Measurements from ENCODE around the gene ADAMTS9. TPM values are rescaled to one million over a fixed set of nuclear protein-coding genes. Genes with fewer than 3 reads are reported as not detected.

ADAMTS9 gene
- total RNA-seq (2022) (0.86 and 1.8 TPM in 2 replicates), Bru-seq, nascent RNA (percentile 37 among the genes with signal in this experiment), BruChase-seq, experiment 1, labeled RNA remaining after a 6-hour chase (percentile 27 among the genes with signal in this experiment), BruChase-seq, experiment 2, labeled RNA remaining after a 2-hour chase (percentile 29 among the genes with signal in this experiment)
- long read RNA-seq = 0 reads

GRCh38 chr3:64687781-64688604, at the start of gene ADAMTS9:
Gene ADAMTS9 (minus strand): TSS chr3:64688000. CDS start chr3:64687657, 343 bp downstream.
- peak; percentile 48 for DNase-seq (ENCODE audit: unreplicated experiment)
- ChIA-PET POLR2A (interaction anchor here (0.6 to 0.7 kb wide), 4 partner anchors 15 to 758 kb away, joined by 3 to 6 read pairs (median 5); no protein-coding TSS in a partner anchor), CTCF (interaction anchor here (0.6 to 1.2 kb wide), 7 partner anchors 13 to 1198 kb away, joined by 3 to 5 read pairs (median 3); no protein-coding TSS in a partner anchor)
- no TSS peak for BruUV-seq (replicated peaks)
- intact Hi-C loops (cut with micrococcal nuclease) = loop anchor here (2.0 kb wide), 1 partner anchor 155 kb away; no protein-coding TSS in a partner anchor
- Mint-ChIP-seq H3K4me3 (ENCODE audit: unreplicated experiment) (peak within 1 kb of the TSS; percentile 81), H3K36me3 (ENCODE audit: insufficient read depth, unreplicated experiment) (no peaks in the 10 kb centered on the region), H3K4me1 (ENCODE audit: insufficient read depth, unreplicated experiment) (peaks cover 16% of the 10 kb centered on the region), H3K9me3 (ENCODE audit: unreplicated experiment) (no peaks in the 10 kb centered on the region), H3K27me3 (ENCODE audit: insufficient read depth, unreplicated experiment) (no peaks in the 10 kb centered on the region), H3K27ac (ENCODE audit: low read depth, unreplicated experiment) (peak within 1 kb of the TSS; percentile 83)
- TF ChIP-seq CTCF (IDR thresholded peaks at IDR 0.05; ENCODE audit: unreplicated experiment) = no peak

- Mint-ChIP-seq H3K27ac (ENCODE audit: low read depth, unreplicated experiment) (no peak overlapping the region), H3K4me3 (ENCODE audit: unreplicated experiment) (no peak overlapping the region), H3K27me3 (ENCODE audit: insufficient read depth, unreplicated experiment) (no peaks in the 10 kb centered on the region), H3K36me3 (ENCODE audit: insufficient read depth, unreplicated experiment) (peaks cover 3% of the 10 kb centered on the region), H3K9me3 (ENCODE audit: unreplicated experiment) (no peaks in the 10 kb centered on the region), H3K4me1 (ENCODE audit: insufficient read depth, unreplicated experiment) (no peaks in the 10 kb centered on the region)
- intact Hi-C loops (cut with micrococcal nuclease) = no loop called here
- ChIA-PET POLR2A (no interaction called here), CTCF (interaction anchor here (0.5 to 0.6 kb wide), 4 partner anchors 14 to 709 kb away, joined by 3 to 4 read pairs (median 3); no protein-coding TSS in a partner anchor)
- no peak for TF ChIP-seq CTCF (IDR thresholded peaks at IDR 0.05; ENCODE audit: unreplicated experiment)
- DNase-seq (ENCODE audit: unreplicated experiment) = no peak
- no TSS peak for BruUV-seq (replicated peaks)
Measured at GRCh38 chr3:64732576-64732975, 44.8 kb upstream of the ADAMTS9 start.

GRCh38 chr3:64730681-64731080, 42.9 kb upstream of the ADAMTS9 start:
- no peak for DNase-seq (ENCODE audit: unreplicated experiment)
- ChIA-PET CTCF (interaction anchor here (0.7 kb wide), 1 partner anchor 523 kb away, joined by 3 read pairs; no protein-coding TSS in a partner anchor), POLR2A (no interaction called here)
- Mint-ChIP-seq H3K27me3 (ENCODE audit: insufficient read depth, unreplicated experiment) (no peaks in the 10 kb centered on the region), H3K9me3 (ENCODE audit: unreplicated experiment) (no peaks in the 10 kb centered on the region), H3K4me1 (ENCODE audit: insufficient read depth, unreplicated experiment) (no peaks in the 10 kb centered on the region), H3K27ac (ENCODE audit: low read depth, unreplicated experiment) (no peak overlapping the region), H3K4me3 (ENCODE audit: unreplicated experiment) (no peak overlapping the region), H3K36me3 (ENCODE audit: insufficient read depth, unreplicated experiment) (no peaks in the 10 kb centered on the region)
- no TSS peak for BruUV-seq (replicated peaks)
- intact Hi-C loops (cut with micrococcal nuclease) = no loop called here
- TF ChIP-seq CTCF (IDR thresholded peaks at IDR 0.05; ENCODE audit: unreplicated experiment) = no peak

GRCh38 chr3:64728994-64729393, 41.2 kb upstream of the ADAMTS9 start:
- ChIA-PET POLR2A (no interaction called here), CTCF (no interaction called here)
- no peaks in the 10 kb centered on the region for H3K9me3 Mint-ChIP-seq (ENCODE audit: unreplicated experiment)
- H3K4me1 Mint-ChIP-seq (ENCODE audit: insufficient read depth, unreplicated experiment) = no peaks in the 10 kb centered on the region
- H3K27me3 Mint-ChIP-seq (ENCODE audit: insufficient read depth, unreplicated experiment) = no peaks in the 10 kb centered on the region
- no peak for TF ChIP-seq CTCF (IDR thresholded peaks at IDR 0.05; ENCODE audit: unreplicated experiment)
- H3K4me3 Mint-ChIP-seq (ENCODE audit: unreplicated experiment) = no peak overlapping the region
- H3K36me3 Mint-ChIP-seq (ENCODE audit: insufficient read depth, unreplicated experiment) = no peaks in the 10 kb centered on the region
- intact Hi-C loops (cut with micrococcal nuclease) = loop anchor here (10.0 kb wide), 1 partner anchor 194 kb away; no protein-coding TSS in a partner anchor
- BruUV-seq (replicated peaks) = no TSS peak
- no peak for DNase-seq (ENCODE audit: unreplicated experiment)
- no peak overlapping the region for H3K27ac Mint-ChIP-seq (ENCODE audit: low read depth, unreplicated experiment)

Data from MCF 10A (cell line).